KMS-11 (cell line): ENCODE measurements around the gene RFC5.

Source experiments
- H2AFZ ChIP-seq: fragments of 200-600 bp; sonication (generic); 2 replicates; pipeline ENCODE4 v1.6.1; 2016; ENCODE audit warnings: antibody characterized with exemption, mixed run types, low read depth
- H3K27ac ChIP-seq: fragments of 200-600 bp; sonication (generic); 2 replicates; pipeline ENCODE4 v1.6.1; 2016; ENCODE audit warnings: mild to moderate bottlenecking, mixed run types
- H3K27me3 ChIP-seq: fragments of 200-600 bp; sonication (generic); 2 replicates; pipeline ENCODE4 v1.6.1; 2017; ENCODE audit warnings: mild to moderate bottlenecking, low read depth, mixed run types, moderate library complexity; ENCODE audit not compliant: insufficient read depth
- H3K36me3 ChIP-seq: fragments of 200-600 bp; sonication (generic); 2 replicates; pipeline ENCODE4 v1.6.1; 2017; ENCODE audit warnings: mild to moderate bottlenecking, mixed run types; ENCODE audit not compliant: insufficient read depth
- H3K4me1 ChIP-seq: fragments of 200-600 bp; sonication (generic); 2 replicates; pipeline ENCODE4 v1.6.1; 2016; ENCODE audit warnings: mild to moderate bottlenecking, low read depth, mixed run types; ENCODE audit not compliant: poor library complexity, severe bottlenecking
- H3K4me2 ChIP-seq: fragments of 200-600 bp; sonication (generic); 2 replicates; pipeline ENCODE4 v1.7.0; 2016; ENCODE audit warnings: mild to moderate bottlenecking, mixed run types
- H3K4me3 ChIP-seq: fragments of 200-600 bp; sonication (generic); IDR thresholded peaks from 2 replicates; pipeline ENCODE4 v1.6.1; 2017; ENCODE audit warnings: low read depth, low read length, mixed read lengths; ENCODE audit not compliant: insufficient read depth
- H3K79me2 ChIP-seq: fragments of 200-600 bp; sonication (generic); 2 replicates; pipeline ENCODE4 v1.6.1; 2016; ENCODE audit warnings: low read depth, mixed run types; ENCODE audit not compliant: insufficient read depth
- H3K9ac ChIP-seq: fragments of 200-600 bp; sonication (generic); 2 replicates; pipeline ENCODE4 v1.6.1; 2016; ENCODE audit warnings: mild to moderate bottlenecking, mixed run types
- H4K20me1 ChIP-seq: fragments of 200-600 bp; sonication (generic); 2 replicates; pipeline ENCODE4 v1.6.1; 2016; ENCODE audit warnings: mild to moderate bottlenecking, mixed run types; ENCODE audit not compliant: insufficient read depth
- CTCF ChIP-seq: fragments of 200-600 bp; sonication (generic); conservative IDR thresholded peaks from 2 replicates; pipeline ENCODE4 v1.6.1; 2017; ENCODE audit warnings: low read depth, mild to moderate bottlenecking, antibody characterized with exemption, low read length, moderate library complexity, mixed read lengths

RFC5 gene

GRCh38 chr12:118058881-118059280 is 42.4 kb downstream of the RFC5 start:
- Histone ChIP-seq H3K36me3 (no peaks in the 10 kb centered on the region), H2AFZ (no peak overlapping the region), H3K27me3 (no peaks in the 10 kb centered on the region), H3K4me2 (no peak overlapping the region), H3K4me3 (no peak overlapping the region), H4K20me1 (no peaks in the 10 kb centered on the region), H3K27ac (no peak overlapping the region), H3K79me2 (no peaks in the 10 kb centered on the region), H3K4me1 (peaks cover 6% of the 10 kb centered on the region), H3K9ac (no peak overlapping the region)
- no peak for TF ChIP-seq CTCF

DNA sequence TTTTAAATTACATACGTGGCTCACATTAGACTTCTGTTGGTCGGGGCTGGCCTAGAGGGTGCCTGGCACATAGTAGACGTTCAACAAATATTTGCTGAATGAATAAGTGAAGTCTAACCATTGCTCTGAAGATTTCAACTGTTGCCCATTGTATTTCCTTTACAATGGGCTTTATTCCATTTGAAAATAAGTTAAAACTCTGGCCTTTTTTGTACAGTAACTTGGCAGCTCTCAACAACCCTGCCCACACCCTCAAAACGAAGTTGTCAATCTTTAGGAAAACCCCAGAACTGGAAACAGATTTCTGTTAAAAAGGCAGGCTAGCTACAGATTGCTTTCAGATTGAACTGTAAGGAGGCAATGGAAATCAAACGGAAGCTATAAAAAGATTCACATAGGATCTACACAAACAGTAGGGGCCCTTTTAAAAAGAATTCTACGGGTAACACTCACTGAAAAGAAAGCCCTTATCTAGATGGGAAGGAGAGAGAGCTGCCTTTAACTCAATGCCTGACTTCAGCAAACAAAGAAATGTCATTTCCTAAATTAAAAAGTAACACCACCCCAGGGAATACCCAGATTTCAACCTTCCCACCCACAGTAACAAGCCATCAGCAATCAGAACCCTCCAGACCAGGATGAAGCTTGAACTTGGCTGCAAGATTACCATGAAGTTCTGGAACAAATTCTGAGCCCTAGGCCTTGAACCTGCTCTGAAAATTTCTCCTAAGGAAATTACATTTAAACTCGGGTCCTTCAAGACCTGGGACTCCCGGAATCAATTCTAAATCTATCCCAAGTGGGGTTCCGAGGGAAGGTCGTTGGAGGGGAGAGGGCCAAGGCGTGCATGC is 43.1 kb downstream of the RFC5 start:
- Histone ChIP-seq H3K27ac (no peak overlapping the region), H3K4me1 (peaks cover 6% of the 10 kb centered on the region), H3K36me3 (no peaks in the 10 kb centered on the region), H2AFZ (no peak overlapping the region), H3K4me2 (peak overlapping the region; percentile 60; the same call in 1 of the 2 replicates), H3K4me3 (no peak overlapping the region), H4K20me1 (no peaks in the 10 kb centered on the region), H3K27me3 (no peaks in the 10 kb centered on the region), H3K79me2 (no peaks in the 10 kb centered on the region), H3K9ac (no peak overlapping the region)
- no peak for TF ChIP-seq CTCF

- H3K27ac ChIP-seq = no peak overlapping the region
- H4K20me1 ChIP-seq = no peaks in the 10 kb centered on the region
- no peaks in the 10 kb centered on the region for H3K79me2 ChIP-seq
- no peak for TF ChIP-seq CTCF
- H3K4me2 ChIP-seq = peak overlapping the region; percentile 60
- H3K4me3 ChIP-seq = no peak overlapping the region
- H3K27me3 ChIP-seq = no peaks in the 10 kb centered on the region
- H2AFZ ChIP-seq = peak overlapping the region; percentile 22; the same call in 1 of the 2 replicates
- H3K4me1 ChIP-seq = peaks cover 3% of the 10 kb centered on the region
- no peaks in the 10 kb centered on the region for H3K36me3 ChIP-seq
- peak overlapping the region; percentile 57; the same call in 1 of the 2 replicates for H3K9ac ChIP-seq
Observed at GRCh38 chr12:118060301-118061010, 44.0 kb downstream of the RFC5 start.

- peak within 1 kb of the TSS; percentile 60 for H3K4me2 ChIP-seq
- H4K20me1 ChIP-seq = no peaks in the 10 kb centered on the region
- no peaks in the 10 kb centered on the region for H3K36me3 ChIP-seq
- H3K27ac ChIP-seq = no peak within 1 kb of the TSS
- H2AFZ ChIP-seq = peak within 1 kb of the TSS; percentile 73
- peak within 1 kb of the TSS; percentile 57; the same call in 1 of the 2 replicates for H3K9ac ChIP-seq
- no peaks in the 10 kb centered on the region for H3K79me2 ChIP-seq
- TF ChIP-seq CTCF = no peak
- peaks cover 3% of the 10 kb centered on the region for H3K4me1 ChIP-seq
- no peak within 1 kb of the TSS for H3K4me3 ChIP-seq
- no peaks in the 10 kb centered on the region for H3K27me3 ChIP-seq
Observed at GRCh38 chr12:118061011-118061872, 44.7 kb downstream of the RFC5 start, which contains the start of gene WSB2. WSB2 (minus strand) TSS chr12:118061179; CDS start chr12:118061048, 131 bp downstream.
